Pancreas (tissue), 10 donors: ENCODE measurements around the gene IL1RAPL2. TPM values are rescaled to one million over a fixed set of nuclear protein-coding genes. Genes with fewer than 3 reads are reported as not detected.

Source experiments
- ATAC-seq, 4 donors: fragments of 200-7000 bp; cut with Tn5 transposase; one replicate each; pipeline versions ENCODE4 v1.8.0 to v1.9.1; 2020; ENCODE audit warnings: mild to moderate bottlenecking in 4 of 4, moderate library complexity in 4 of 4
- DNase-seq, 6 donors: peaks; one replicate each; pipeline ENCODE4 v3.0.0-alpha.2; 2020
- FAIRE-seq: peaks from 2 replicates; lab custom pipeline; 2012; peaks lifted over from hg19 to GRCh38; lab: Jason Lieb, UNC
- H3K27ac ChIP-seq, 4 donors: fragments of 200-600 bp; sonication (generic); 1 replicate in 3 of 4; 2 replicates in 1 of 4; pipeline versions ENCODE4 v1.5.0 to v1.8.0; 2020
- H3K27me3 ChIP-seq, 4 donors: fragments of 200-600 bp; one replicate each; pipeline ENCODE4 v1.8.0; 2021
- H3K36me3 ChIP-seq, 3 donors: fragments of 200-600 bp; sonication (generic) in 1 of 3; one replicate each; pipeline versions ENCODE4 v1.5.0 to v1.8.0; 2020 to 2021
- H3K4me1 ChIP-seq, 3 donors: fragments of 200-600 bp; one replicate each; pipeline ENCODE4 v1.8.0; 2021
- H3K4me3 ChIP-seq, 4 donors: fragments of 200-600 bp; sonication (generic) in 2 of 4; one replicate each; pipeline versions ENCODE4 v1.5.0 to v1.8.0; 2020 to 2021
- H3K9me3 ChIP-seq, 4 donors: fragments of 200-600 bp; one replicate each; pipeline ENCODE4 v1.8.0; 2021
- CTCF ChIP-seq, 4 donors: fragments of 200-600 bp; sonication (generic) in 3 of 4; IDR thresholded peaks; one replicate each; pipeline versions ENCODE4 v1.5.0 to v1.8.0; 2021; ENCODE audit warnings: antibody characterized with exemption in 4 of 4
- WGBS, 2 donors: extraction: QIAGEN DNeasy Blood & Tissue Kit; methylation state at CpG; one replicate each; pipeline ENCODE4 v1.1.7; 2013; 5-methylcytosine and 5-hydroxymethylcytosine counted together
- intact Hi-C, 3 donors: fragments of 100-400 bp; cut with DNase I; formaldehyde crosslinking; loops; one replicate each; pipeline versions ENCODE4 v1.11.1 to v1.14.2; 2022
- polyA plus RNA-seq, 2 donors: library from polyadenylated mRNA; stranded (reverse); fragments of 200-250 nt; gene quantifications; one replicate each; pipeline ENCODE4 v1.2.3, GENCODE V29; 2013
- total RNA-seq, 6 donors: library from RNA; stranded (reverse); fragmentation: NEBNext Ultra II Directional in 4 of 6; extraction: Animal tissue kit (Norgen Biotek cat#: 25700) in 4 of 6; gene quantifications; one replicate each; pipeline versions ENCODE4 v1.2.1 to v1.2.4, GENCODE V29; 2021 to 2023
- donor health status: healthy with polysubstance abuse.
- donor health status: DM: no; HTN: no; CAD: no; lungs with moderate emphysema.
- donor health status: DM: no; HTN: no; CAD: no.
- donor health status: control.
- donor health status: control.
- donor health status: Bipolar disorder and iron deficiency.
- donor health status: DM: yes; HTN: yes; CAD: no.
- donor health status: DM: no; HTN: no; CAD: no.
- donor health status: DM: no; HTN: no; CAD: no.
- donor health status: DM: yes; HTN: yes; CAD: no.

Gene IL1RAPL2
- total and polyA plus RNA-seq, 8 donors = 0.09 TPM; not detected in 7

GRCh38 chrX:105120463-105120862 lies 554.5 kb downstream of the IL1RAPL2 start:
- Histone ChIP-seq H3K36me3 (no peaks in the 10 kb centered on the region), H3K27ac (no peak overlapping the region), H3K4me3 (no peak overlapping the region), H3K4me1 (no peaks in the 10 kb centered on the region), H3K27me3 (peaks cover 0 to 7% (median 0%) of the 10 kb centered on the region in 4 donors), H3K9me3 (no peaks in the 10 kb centered on the region)
- TF ChIP-seq CTCF (IDR thresholded peaks at IDR 0.05) = no peak
- ATAC-seq (no peak), FAIRE-seq (no peak), DNase-seq (no peak)
- intact Hi-C loops = no loop called here
- WGBS, 2 donors = 54 to 58% methylated on average over 4 of the region's 4 CpGs

GRCh38 chrX:105121186-105121585 lies 555.2 kb downstream of the IL1RAPL2 start:
- Histone ChIP-seq H3K27ac (no peak overlapping the region), H3K27me3 (peaks cover 0 to 9% (median 0%) of the 10 kb centered on the region in 4 donors), H3K9me3 (no peaks in the 10 kb centered on the region), H3K4me1 (no peaks in the 10 kb centered on the region), H3K4me3 (no peak overlapping the region), H3K36me3 (no peaks in the 10 kb centered on the region)
- TF ChIP-seq CTCF (IDR thresholded peaks at IDR 0.05) = no peak
- WGBS, 2 donors = 54 to 58% methylated on average over 2 of the region's 2 CpGs
- DNase-seq (no peak), ATAC-seq (no peak), FAIRE-seq (no peak)
- intact Hi-C loops = no loop called here

GRCh38 chrX:105126201-105126600 lies 560.2 kb downstream of the IL1RAPL2 start:
- intact Hi-C loops = no loop called here
- DNase-seq (no peak), FAIRE-seq (peak; percentile 83), ATAC-seq (no peak)
- TF ChIP-seq CTCF (IDR thresholded peaks at IDR 0.05) = no peak
- Histone ChIP-seq H3K9me3 (no peaks in the 10 kb centered on the region), H3K36me3 (no peaks in the 10 kb centered on the region), H3K27me3 (peaks cover 0 to 12% (median 0%) of the 10 kb centered on the region in 4 donors), H3K4me1 (no peaks in the 10 kb centered on the region), H3K4me3 (no peak overlapping the region), H3K27ac (no peak overlapping the region)

- no peaks in the 10 kb centered on the region for H3K36me3 ChIP-seq
- no peaks in the 10 kb centered on the region for H3K4me1 ChIP-seq
- FAIRE-seq (no peak), DNase-seq (no peak), ATAC-seq (no peak)
- no peak overlapping the region for H3K27ac ChIP-seq
- intact Hi-C loops = no loop called here
- TF ChIP-seq CTCF (IDR thresholded peaks at IDR 0.05) = no peak
- peaks cover 0 to 16% (median 2%) of the 10 kb centered on the region in 4 donors for H3K27me3 ChIP-seq
- no peak overlapping the region for H3K4me3 ChIP-seq
- no peaks in the 10 kb centered on the region for H3K9me3 ChIP-seq
These were observed 568.3 kb downstream of the IL1RAPL2 start for GRCh38 chrX:105134273-105134672.

GRCh38 chrX:105136786-105137185 lies 570.8 kb downstream of the IL1RAPL2 start:
- Histone ChIP-seq H3K4me1 (no peaks in the 10 kb centered on the region), H3K9me3 (no peaks in the 10 kb centered on the region), H3K36me3 (no peaks in the 10 kb centered on the region), H3K27ac (no peak overlapping the region), H3K27me3 (peaks cover 0 to 14% (median 2%) of the 10 kb centered on the region in 4 donors), H3K4me3 (no peak overlapping the region)
- ATAC-seq = no peak
- DNase-seq = no peak
- intact Hi-C loops = no loop called here
- no peak for FAIRE-seq
- TF ChIP-seq CTCF (IDR thresholded peaks at IDR 0.05) = no peak
